ENCODE data around the gene DNPEP.
"Not testable (repeated sequence)": the region's sequence is repeated elsewhere in the genome, so short reads cannot be mapped to it uniquely, and the experiment has no call there.

DNPEP gene

GRCh38 chr2:219399716-219400478 lies 12.2 kb upstream of the DNPEP start:
- DNase-seq: no peak

DNA sequence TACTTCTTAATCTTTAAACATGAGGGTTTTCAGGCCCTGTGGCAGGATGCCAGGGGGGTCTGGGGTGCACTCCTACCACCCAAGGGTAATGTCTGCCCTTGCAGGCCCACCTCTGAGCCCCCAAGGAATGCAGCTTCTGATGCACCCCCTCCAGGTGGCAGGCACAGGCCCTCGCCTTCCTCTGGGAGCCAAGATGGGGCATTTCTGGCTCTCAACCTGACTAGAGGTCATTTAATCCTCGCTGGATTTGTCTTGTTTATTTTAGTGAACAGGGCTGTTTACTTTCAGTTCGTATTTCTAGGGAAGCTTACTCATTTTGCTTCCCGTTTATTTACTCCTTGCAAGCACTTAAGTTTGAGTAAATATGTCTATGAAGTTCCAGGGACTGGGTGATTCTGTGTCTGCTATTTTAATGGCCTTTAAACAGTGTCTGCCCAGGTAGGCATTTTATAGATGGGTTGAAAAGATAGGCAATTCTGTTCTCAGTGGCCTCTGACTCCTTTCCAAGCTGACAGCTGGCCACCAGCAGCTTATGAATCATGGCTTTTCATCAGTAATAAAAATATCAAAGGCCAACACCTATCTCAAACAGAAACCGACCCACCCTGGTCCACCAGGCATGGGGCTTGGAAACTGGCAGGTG lies 11.1 kb upstream of the DNPEP start:
- DNase-seq: no peak

DNA sequence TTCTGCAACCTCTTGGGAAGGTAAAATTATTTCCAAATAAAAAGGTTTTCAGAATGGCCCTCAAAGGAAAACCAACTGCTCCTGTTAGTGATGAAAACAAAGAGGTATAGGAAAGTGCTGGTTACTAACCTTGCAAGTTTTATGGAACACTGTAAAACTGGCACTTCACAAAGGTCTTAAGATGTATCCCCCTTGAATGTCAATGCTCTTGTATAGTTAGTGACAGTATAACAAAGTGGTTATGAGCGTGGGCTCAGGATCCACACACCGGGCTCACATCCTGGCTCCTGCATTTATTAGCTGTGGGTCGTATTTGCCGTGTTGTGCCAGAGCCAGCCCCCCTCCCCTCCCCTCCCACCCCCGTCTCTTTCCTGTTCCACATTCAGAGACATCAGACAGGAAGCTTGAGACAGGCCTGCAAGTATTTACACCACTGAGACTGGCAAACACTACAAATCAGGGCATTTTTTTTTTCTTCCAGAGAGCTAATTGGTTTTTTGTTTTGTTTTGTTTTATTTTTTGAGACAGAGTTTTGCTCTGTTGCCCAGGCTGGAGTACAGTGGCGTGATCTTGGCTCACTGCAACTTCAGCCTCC lies 9.2 kb upstream of the DNPEP start:
- no peak for DNase-seq

DNA sequence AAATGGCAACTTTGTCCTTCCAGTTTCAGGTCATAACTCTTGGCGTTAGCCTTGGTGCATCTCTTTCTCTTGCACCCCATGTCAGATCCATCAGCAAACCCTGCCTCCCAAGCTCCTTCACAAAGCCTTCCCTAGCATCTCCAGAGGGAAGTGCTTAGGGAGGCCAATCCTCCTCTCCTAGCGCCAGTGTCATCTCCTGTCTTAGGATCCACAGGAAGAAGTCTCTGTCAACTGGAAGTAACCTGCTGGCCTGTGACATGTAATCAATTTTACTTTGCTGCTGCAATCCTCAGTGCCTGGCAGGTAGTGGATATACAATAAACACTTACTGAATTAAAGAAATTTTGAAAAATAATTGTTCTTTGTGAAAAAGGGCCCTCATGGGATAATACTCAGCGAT lies 7.9 kb upstream of the DNPEP start:
- no peak for DNase-seq

GRCh38 chr2:219395056-219395455 lies 7.3 kb upstream of the DNPEP start:
- not testable (repeated sequence) for DNase-seq

GRCh38 chr2:219392754-219393153 lies 5.0 kb upstream of the DNPEP start:
- DNase-seq: no peak

DNA sequence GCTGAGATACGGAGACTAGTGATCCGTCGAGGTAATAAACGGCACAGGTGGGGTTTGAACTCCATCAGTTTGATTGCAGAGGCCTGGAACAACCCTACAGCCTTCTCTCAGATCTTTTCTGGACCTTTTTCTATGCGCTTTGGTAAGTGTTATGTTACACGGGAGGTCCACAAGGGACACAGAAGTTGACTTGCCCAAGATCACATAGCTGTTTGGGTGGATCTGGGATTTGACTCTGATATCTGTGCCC lies 1.1 kb upstream of the DNPEP start:
- no peak for DNase-seq

DNA sequence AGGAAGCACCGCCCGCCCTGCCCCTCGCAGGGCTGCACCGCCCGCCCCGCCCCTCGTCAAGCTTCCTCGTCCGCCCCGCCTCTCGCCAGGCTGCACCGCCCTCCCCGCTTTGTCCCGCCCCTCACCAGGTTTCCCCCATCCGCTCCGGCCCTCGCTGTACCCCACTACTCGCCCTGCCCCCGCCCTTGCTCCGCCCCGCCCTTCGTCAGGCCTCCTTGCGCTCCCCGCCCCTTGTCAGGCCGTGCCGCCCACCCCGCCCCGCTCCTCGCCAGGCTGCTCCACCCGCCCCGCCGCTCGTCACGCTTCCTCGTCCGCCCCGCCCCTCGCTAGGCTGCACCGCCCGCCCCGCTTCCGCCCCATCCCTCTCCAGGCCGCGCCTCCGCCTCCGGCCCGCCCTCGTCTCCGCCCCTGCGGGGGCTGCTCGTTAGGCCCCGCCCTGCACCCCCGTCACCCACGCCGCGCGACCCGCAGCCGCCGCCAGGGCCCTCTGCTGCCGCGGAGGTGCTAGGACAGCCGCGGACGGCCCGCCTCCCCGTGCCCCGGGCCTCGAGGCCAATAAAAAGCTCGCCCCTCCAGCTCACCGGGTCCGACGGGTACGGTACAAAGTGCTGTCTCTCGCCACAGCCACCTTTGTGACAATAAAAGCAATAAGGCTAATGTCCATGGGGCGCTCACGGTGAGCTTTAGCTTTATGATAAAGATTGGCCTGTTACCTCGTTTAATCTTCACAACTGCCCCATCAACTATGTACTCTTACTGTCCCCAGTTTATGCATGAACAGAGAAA lies 602 bp upstream of the DNPEP start:
- DNase-seq: peak; percentile 98

GRCh38 chr2:219386532-219387280 lies 1.0 kb downstream of the DNPEP start:
- no peak for DNase-seq

- no peak for DNase-seq
These were observed 1.7 kb downstream of the DNPEP start for GRCh38 chr2:219385958-219386520.

- DNase-seq: no peak
These were observed 2.9 kb downstream of the DNPEP start for GRCh38 chr2:219384859-219385258.

- DNase-seq: no peak
These were observed 3.5 kb downstream of the DNPEP start for GRCh38 chr2:219384083-219384713.

DNA sequence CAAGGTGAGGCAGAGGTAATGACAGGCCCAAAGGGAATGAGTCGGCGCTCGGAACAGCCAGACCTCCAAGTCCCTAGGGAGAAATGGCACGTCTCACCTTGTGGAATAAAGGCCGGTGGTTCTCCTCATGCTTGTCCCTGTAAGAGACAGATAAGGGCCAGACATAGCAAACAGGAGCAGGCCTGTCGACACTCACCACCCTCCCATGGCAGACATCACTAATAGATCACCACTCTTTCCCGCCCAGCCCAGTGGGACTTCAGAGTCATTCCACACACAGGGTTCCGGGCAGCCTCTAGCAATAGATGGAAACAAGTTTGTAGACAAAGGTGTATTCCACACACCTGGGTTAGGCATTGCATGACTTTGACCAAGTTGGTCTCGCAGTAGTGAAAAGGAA lies 6.3 kb downstream of the DNPEP start:
- DNase-seq: no peak

DNA sequence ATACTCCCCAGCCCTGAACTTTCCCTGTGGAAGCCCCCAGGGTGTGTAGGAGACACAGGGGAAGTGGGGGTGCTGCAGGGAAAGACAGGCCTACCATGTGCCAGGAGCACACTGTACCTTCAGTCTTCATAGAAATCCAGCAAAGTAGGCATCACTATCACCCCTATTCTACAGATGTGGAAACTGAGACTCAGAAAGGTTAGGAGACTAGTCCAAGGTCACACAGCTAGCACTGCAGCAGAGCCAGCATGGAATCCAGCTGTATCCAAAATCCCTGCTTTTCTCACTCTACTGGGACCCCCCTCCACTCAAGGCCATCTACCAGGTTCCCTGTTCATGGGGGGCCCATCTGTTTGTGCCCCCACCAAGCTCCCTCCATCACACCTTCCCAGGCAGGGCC lies 6.8 kb downstream of the DNPEP start:
- DNase-seq: no peak

DNA sequence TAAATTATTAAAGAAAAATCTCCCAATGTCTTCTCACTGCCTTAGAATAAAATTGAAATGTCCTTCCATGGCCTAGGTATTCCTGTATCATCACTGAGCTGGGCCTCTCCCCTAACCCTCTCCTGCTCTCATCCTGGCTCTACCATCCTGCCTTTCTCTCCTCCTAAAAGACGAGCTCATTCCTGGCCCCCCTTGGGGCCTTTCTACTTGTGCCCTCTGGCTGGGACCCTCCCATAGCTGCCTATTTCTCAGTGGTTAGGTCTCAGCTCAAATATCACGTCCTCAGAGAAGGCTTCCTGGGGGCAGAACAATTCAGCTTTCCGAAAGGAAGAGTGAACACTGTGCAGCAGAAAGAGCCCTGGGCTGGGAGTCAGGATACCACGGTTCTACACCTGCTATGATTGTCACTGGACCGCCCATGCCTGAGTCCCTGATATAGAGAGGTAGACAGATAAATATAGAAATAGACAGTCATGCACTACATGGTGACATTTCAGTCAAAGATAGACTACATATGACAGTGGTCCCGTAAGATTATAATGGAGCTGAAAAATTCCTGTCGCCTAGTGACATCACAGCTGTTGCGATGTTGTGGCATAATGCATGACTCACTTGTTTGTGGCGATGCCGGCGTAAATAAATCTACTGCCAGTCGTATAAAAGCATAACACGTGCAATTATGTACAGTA lies 9.4 kb downstream of the DNPEP start:
- DNase-seq: no peak

DNA sequence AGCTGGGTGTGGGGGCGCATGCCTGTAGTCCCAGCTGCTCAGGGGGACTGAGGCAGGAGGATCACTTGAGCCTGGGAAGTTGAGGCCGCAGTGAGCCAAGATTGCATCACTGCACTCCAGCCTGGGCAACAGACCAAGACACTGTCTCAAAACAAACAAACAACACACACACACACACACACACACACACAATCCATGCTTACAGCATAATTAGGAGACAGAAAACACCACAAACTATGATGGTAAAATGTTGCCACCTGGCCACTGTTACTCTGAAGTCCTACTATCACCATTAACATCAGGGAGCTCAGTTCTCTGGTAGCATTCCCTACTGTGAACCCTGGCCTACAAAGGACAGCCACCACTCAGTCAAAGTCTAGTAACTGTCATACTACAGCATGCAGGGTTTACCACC lies 18.3 kb downstream of the DNPEP start:
- DNase-seq: no peak

GRCh38 chr2:219368690-219369191 lies 19.0 kb downstream of the DNPEP start:
- no peak for DNase-seq

GRCh38 chr2:219362524-219363164 lies 25.1 kb downstream of the DNPEP start:
- no peak for DNase-seq

GRCh38 chr2:219362072-219362471 lies 25.6 kb downstream of the DNPEP start:
- DNase-seq: no peak

- no peak for DNase-seq
These were observed 29.3 kb downstream of the DNPEP start for GRCh38 chr2:219358170-219359075.

Data from CD4-positive, alpha-beta T cell treated with Interleukin-4 for 4 hours (primary cell).